A549 treated with CORT108297 at 1 μM for 4 hours (cell line): ENCODE measurements around the gene PTPN2. TPM values are rescaled to one million over a fixed set of nuclear protein-coding genes. Genes with fewer than 3 reads are reported as not detected.

Experiments
- total RNA-seq: library from RNA; stranded (reverse); fragments of 200-300 nt; extraction: Qiagen RNA extraction; gene quantifications from 5 replicates; pipeline ENCODE4 v1.2.3, GENCODE V29; 2022

The PTPN2 gene
- 20.3 to 23.6 TPM (median 20.9 TPM) in 5 replicates for total RNA-seq

DNA sequence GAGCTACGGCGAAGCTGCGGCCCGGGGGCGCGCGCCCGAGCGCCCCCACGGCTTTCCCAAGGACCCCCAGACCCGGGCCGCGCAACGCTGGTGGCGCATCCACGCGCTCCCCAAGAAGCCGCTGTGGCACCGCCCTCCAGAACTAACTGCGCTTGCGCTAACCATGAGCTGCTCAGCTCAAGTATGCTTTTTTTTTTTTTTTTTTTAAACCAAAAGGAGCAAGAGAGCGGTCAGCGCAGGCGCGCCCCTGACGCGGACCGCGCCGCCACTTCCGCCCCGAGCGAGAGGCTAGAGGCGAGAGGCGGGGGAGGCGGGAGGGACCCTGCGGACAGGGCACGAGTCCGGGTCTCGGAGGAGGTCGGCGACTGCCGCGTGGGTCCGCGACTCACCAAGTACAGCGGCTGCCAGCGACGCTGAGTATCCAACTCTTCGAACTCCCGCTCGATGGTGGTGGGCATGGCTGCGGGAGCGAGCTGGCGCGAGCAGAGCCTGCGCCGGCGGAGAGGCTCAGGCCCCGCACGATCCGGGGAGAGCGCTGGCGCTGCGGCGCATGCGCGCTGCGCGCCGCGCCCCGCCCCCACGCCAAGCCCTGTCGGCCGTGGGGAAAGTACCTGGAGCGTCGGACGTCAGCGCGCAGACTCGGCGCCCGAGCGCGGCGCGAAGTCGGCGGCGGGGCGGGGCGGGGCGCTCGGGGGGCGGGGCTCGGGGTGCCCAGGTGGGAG, at the start of gene PTPN2:
Gene PTPN2, minus strand, starts transcription at position 554 of the 722 bp plus-strand sequence. Its CDS starts 96 bp downstream, at position 458.

Other genes starting within 250 kb of the PTPN2 start
- 12.9 to 18.1 TPM (median 17.0 TPM) in 5 replicates for gene SPIRE1, start 226.1 kb downstream of the PTPN2 start, total RNA-seq
- 7.0 to 8.2 TPM (median 7.4 TPM) in 5 replicates for gene CEP76, start 181.5 kb downstream of the PTPN2 start, total RNA-seq
- gene PSMG2, start 181.2 kb downstream of the PTPN2 start, total RNA-seq = 68.0 to 75.2 TPM (median 73.0 TPM) in 5 replicates
- gene SEH1L, start 63.8 kb upstream of the PTPN2 start, total RNA-seq = 25.8 to 28.1 TPM (median 26.5 TPM) in 5 replicates
- gene CEP192, start 107.1 kb upstream of the PTPN2 start, total RNA-seq = 6.9 to 9.2 TPM (median 8.6 TPM) in 5 replicates